ENCODE measurements around the gene NIM1K. TPM values are rescaled to one million over a fixed set of nuclear protein-coding genes. Genes with fewer than 3 reads are reported as not detected.

The NIM1K gene
- total RNA-seq, 4 donors from 2014 or later: not detected

DNA sequence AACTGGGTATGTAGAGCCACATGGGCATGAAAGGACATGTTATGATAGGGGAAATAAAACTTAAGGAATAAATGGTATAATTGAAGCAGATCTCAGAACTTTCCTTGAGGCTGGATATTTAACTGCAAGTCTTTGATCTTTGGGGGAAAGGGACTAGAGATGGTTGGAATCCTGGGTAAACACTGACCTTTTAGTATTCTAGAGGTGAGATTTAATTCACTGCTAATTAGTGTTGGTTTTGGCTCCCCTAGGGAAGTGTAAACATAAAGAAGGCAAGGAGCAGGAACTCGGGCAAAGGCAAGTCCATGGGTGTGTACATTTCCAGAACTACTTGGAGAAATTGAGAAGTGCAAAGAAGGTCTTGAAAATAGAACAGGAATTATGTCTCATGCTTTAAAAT lies 16.6 kb downstream of the NIM1K start:
- H3K27ac ChIP-seq: no peak overlapping the region

DNA sequence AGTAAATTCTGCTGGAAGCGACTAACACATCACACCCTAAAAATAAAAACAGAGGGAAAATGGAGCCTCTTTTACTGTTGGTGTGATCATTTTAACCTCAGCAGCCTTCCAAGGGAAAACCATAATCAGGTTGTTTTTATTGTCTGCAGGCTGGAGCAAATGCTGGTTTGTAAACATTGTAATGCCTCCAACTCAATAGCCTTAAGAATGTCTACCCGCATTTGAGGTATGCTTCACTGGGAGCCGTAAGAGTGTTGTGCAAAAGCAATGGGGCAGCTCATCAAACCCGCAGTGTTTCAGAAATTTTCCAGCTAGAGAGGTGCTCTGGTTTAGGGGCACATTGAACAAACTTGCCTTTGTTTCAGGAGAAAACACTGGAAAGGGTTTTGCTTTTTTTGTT lies 17.0 kb downstream of the NIM1K start:
- Histone ChIP-seq H3K36me3 (no peaks in the 10 kb centered on the region), H3K27ac (no peak overlapping the region), H3K27me3 (no peaks in the 10 kb centered on the region), H3K4me3 (no peak overlapping the region), H3K9me3 (no peaks in the 10 kb centered on the region), H3K4me1 (no peaks in the 10 kb centered on the region)
- no peak for DNase-seq
- TF ChIP-seq, protein P1, sequence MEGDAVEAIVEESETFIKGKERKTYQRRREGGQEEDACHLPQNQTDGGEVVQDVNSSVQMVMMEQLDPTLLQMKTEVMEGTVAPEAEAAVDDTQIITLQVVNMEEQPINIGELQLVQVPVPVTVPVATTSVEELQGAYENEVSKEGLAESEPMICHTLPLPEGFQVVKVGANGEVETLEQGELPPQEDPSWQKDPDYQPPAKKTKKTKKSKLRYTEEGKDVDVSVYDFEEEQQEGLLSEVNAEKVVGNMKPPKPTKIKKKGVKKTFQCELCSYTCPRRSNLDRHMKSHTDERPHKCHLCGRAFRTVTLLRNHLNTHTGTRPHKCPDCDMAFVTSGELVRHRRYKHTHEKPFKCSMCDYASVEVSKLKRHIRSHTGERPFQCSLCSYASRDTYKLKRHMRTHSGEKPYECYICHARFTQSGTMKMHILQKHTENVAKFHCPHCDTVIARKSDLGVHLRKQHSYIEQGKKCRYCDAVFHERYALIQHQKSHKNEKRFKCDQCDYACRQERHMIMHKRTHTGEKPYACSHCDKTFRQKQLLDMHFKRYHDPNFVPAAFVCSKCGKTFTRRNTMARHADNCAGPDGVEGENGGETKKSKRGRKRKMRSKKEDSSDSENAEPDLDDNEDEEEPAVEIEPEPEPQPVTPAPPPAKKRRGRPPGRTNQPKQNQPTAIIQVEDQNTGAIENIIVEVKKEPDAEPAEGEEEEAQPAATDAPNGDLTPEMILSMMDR (IDR thresholded peaks at IDR 0.05): no peak
- TF ChIP-seq POLR2A (IDR thresholded peaks at IDR 0.05): no peak

More for the DNA sequence above, 16.6 kb downstream of the NIM1K start:
- Histone ChIP-seq H3K27me3 (no peaks in the 10 kb centered on the region), H3K9me3 (no peaks in the 10 kb centered on the region), H3K4me1 (no peaks in the 10 kb centered on the region), H3K4me3 (no peak overlapping the region), H3K36me3 (no peaks in the 10 kb centered on the region)
- no peak for TF ChIP-seq POLR2A (IDR thresholded peaks at IDR 0.05)
- TF ChIP-seq, protein P1 (IDR thresholded peaks at IDR 0.05): no peak
- no peak for DNase-seq

DNA sequence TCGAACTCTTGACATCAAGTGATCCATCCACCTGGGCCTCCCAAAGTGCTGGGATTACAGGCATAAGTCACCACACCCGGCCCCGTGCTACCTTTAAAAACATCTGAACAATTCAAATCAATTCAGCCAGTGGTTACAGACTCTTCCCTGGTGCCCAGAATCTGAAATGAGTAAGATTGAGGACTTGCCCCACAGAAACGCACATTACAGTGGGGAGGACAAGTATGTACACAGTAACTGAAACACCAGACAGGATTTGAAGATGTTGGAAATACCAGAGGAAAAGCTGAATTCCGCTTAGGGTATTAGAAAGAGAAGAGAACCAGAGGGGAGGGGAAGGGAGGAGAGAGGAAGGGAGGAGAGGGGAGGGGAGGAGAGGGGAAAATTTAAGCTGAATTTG lies 17.8 kb downstream of the NIM1K start:
- Histone ChIP-seq H3K27ac (no peak overlapping the region), H3K4me1 (no peaks in the 10 kb centered on the region), H3K36me3 (no peaks in the 10 kb centered on the region), H3K9me3 (no peaks in the 10 kb centered on the region), H3K27me3 (no peaks in the 10 kb centered on the region), H3K4me3 (no peak overlapping the region)
- DNase-seq: no peak
- TF ChIP-seq, protein P1 (IDR thresholded peaks at IDR 0.05): no peak
- no peak for TF ChIP-seq POLR2A (IDR thresholded peaks at IDR 0.05)

DNA sequence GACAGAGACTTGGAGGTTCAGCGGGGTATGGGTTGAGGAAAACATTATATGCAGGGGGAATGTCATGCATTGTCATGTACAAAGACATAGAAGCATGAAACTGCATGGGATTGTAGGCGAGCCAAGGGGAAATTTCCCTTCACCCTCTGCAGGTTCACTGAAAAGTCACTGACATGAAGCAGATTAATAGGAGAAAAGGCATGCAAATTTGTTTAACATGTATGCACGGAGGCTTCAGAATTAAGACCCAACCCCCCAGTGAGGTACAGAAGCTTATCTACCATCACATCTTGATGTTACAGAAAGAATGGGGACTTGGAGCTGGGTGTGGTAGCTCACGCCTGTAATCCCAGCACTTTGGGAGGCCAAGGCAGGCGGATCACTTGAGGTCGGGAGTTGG lies 18.5 kb downstream of the NIM1K start:
- Histone ChIP-seq H3K27ac (no peak overlapping the region), H3K4me3 (no peak overlapping the region), H3K4me1 (no peaks in the 10 kb centered on the region), H3K9me3 (no peaks in the 10 kb centered on the region), H3K27me3 (no peaks in the 10 kb centered on the region), H3K36me3 (no peaks in the 10 kb centered on the region)
- DNase-seq: no peak
- no peak for TF ChIP-seq POLR2A (IDR thresholded peaks at IDR 0.05)
- TF ChIP-seq, protein P1 (IDR thresholded peaks at IDR 0.05): no peak

DNA sequence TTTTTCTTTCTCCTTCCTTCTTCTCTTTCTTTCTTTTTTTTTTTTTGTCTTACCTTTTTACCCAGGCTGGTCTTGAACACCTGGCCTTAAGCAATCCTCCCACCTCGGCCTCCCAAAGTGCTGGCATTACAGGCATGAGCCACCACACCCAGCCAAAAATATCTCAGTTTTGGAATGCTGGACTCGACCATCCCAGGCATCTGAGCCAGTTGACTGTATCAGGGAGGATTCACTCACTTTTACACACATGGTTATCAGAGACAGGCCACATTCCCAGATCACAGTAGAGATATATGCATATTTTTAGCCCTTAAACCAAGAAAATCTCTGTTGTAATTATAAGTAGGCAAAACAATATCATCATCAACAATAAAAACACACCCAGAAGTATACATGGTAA lies 21.9 kb downstream of the NIM1K start:
- Histone ChIP-seq H3K27ac (no peak overlapping the region), H3K27me3 (no peaks in the 10 kb centered on the region), H3K36me3 (no peaks in the 10 kb centered on the region), H3K4me3 (no peak overlapping the region), H3K4me1 (no peaks in the 10 kb centered on the region), H3K9me3 (no peaks in the 10 kb centered on the region)
- DNase-seq: no peak
- no peak for TF ChIP-seq POLR2A (IDR thresholded peaks at IDR 0.05)
- TF ChIP-seq, protein P1 (IDR thresholded peaks at IDR 0.05): no peak

DNA sequence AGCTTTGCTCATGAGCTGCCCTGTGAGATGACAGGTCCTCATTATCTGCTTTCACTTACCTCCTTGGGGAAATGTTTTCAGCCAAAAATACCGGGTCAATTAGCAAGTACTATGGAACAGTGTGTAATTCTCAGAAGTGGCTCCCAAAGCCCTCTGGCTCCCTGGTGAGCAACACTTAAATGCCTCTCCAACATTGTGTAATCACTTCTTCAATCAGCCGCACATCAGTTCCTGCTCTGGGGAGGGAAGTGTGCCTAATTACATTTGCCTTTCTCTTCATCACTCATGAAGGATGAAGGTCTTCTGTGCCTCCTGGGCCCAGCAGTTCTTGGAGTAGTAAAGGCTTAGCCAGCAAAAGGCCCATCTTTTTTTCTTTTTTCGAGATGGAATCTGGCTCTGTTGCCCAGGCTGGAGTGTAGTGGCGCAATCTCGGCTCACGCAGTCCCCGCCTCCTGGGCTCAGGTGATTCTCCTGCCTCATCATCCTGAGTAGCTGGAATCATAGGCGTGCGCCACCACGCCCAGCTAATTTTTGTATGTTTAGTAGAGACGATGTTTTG lies 23.1 kb downstream of the NIM1K start:
- no peaks in the 10 kb centered on the region for H3K9me3 ChIP-seq
- H3K36me3 ChIP-seq: no peaks in the 10 kb centered on the region
- no peak for TF ChIP-seq POLR2A (IDR thresholded peaks at IDR 0.05)
- TF ChIP-seq, protein P1 (IDR thresholded peaks at IDR 0.05): no peak
- DNase-seq: no peak
- H3K27me3 ChIP-seq: no peaks in the 10 kb centered on the region
- no peaks in the 10 kb centered on the region for H3K4me1 ChIP-seq
- no peak overlapping the region for H3K27ac ChIP-seq
- no peak overlapping the region for H3K4me3 ChIP-seq

All from Peyer's patch (tissue), 4 donors.